Measurements from ENCODE around the gene MINDY2.

DNA sequence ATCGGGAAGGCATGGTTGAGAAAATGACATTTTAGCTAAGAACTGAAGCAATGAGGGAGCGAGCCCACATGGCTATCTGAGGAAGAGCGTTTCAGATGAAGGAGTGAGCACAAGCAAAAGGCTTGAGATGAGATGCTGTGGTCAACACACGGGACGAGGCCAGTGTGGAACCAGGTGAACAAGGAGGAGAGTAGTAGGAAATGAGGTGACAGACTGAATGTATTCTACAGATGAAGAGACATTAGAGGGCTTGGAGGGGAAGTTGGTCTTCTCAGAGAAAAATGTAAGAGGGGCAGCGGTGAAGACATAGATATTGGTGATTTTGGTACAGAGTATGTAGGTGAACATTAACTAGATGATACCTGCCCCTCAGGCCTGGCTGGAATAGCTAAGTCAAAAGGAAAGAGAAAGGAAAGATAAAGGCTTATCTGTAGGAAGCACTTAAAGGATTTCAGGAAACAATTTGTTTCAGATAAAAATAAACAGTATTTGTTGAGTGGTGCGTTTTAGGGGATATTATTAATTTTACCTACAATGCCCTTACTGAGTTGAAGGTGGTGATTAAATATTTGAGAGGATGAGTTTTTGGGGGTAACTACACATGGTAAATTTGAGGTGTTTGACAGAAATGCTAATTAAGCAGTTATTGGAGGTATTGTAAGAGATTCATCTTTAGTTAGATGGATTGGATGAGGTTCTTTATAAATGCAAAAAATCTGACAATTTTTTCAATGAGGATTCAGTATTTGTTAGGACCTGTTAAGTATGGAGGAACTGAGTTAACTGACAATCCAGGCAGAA is 105.4 kb downstream of the MINDY2 start:
- TF ChIP-seq EP300 (IDR thresholded peaks at IDR 0.05) (no peak), POLR2A (IDR thresholded peaks at IDR 0.05; ENCODE audit: low read depth) (no peak)
- TF ChIP-seq, protein P1, sequence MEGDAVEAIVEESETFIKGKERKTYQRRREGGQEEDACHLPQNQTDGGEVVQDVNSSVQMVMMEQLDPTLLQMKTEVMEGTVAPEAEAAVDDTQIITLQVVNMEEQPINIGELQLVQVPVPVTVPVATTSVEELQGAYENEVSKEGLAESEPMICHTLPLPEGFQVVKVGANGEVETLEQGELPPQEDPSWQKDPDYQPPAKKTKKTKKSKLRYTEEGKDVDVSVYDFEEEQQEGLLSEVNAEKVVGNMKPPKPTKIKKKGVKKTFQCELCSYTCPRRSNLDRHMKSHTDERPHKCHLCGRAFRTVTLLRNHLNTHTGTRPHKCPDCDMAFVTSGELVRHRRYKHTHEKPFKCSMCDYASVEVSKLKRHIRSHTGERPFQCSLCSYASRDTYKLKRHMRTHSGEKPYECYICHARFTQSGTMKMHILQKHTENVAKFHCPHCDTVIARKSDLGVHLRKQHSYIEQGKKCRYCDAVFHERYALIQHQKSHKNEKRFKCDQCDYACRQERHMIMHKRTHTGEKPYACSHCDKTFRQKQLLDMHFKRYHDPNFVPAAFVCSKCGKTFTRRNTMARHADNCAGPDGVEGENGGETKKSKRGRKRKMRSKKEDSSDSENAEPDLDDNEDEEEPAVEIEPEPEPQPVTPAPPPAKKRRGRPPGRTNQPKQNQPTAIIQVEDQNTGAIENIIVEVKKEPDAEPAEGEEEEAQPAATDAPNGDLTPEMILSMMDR (IDR thresholded peaks at IDR 0.05) = no peak

All from esophagus muscularis mucosa (tissue), 4 donors.